Erythroblast (primary cell): ENCODE data around the gene ZNF223.

Source experiments
- DNase-seq, 2 experiments: peaks; one replicate each; lab custom pipeline; 2025; lab: John Stamatoyannopoulos, UW
- GATA1 ChIP-seq: IDR thresholded peaks from 2 replicates; pipeline ENCODE4 v1.6.1; 2011; ENCODE audit warnings: low read depth, mild to moderate bottlenecking, control low read depth, low read length, moderate library complexity
- POLR2A ChIP-seq: IDR thresholded peaks from 2 replicates; pipeline ENCODE4 v1.6.1; 2011; ENCODE audit warnings: mild to moderate bottlenecking, low read length

ZNF223 gene

DNA sequence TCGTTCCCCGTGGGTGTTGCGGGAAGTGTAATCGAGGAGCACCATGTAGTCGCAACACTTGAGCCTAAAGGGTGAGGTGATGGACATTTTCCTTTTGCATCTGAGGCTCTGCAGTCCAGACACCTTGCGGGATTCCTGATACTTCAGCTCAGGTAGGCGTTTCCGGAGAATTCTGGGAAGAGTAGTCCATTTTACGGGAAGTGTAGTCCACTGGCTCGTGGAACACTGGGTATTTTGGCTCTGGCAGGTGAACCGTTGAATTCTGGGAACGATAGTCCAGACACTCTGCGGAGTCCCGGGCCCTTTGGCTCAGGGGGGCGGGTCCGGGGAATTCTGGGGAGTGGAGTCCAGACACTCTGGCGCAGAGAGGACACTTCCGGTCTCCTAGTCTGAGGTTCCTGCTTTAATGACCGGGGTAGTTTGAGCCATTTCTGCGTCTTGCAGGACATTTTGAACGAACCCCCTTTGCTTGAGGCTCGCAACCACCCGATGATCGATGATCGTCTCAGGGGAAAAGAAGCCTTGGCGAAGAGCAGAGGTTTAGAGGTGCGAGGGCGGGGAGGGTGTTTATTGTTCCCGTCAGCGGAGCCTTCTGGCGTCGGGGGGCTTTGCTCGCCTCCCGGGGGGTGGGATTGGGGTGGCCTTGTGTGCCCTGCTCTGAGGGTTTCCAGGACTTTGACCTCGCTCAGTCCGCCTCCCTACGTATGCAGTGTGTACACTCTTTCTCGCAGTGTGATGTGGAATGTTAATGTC is at the start of gene ZNF223:
TSS of gene ZNF223 (plus strand) at position 387 of the 753 bp plus-strand sequence. CDS start 3,141 bp downstream, outside the sequence.
- TF ChIP-seq GATA1 (no peak), POLR2A (peak; percentile 41)
- DNase-seq: peak; percentile 77 to 80

GRCh38 chr19:44002212-44002565 is 49.6 kb upstream of the ZNF223 start:
- DNase-seq: peak in 1 of 2 experiments; percentile 46
- no peak for TF ChIP-seq POLR2A
- no peak for TF ChIP-seq GATA1

- TF ChIP-seq GATA1 (no peak), POLR2A (peak; percentile 79)
- DNase-seq: peak; percentile 96 to 97
Observed at GRCh38 chr19:44002566-44003460, 49.0 kb upstream of the ZNF223 start, which contains the start of gene ZNF230. Gene ZNF230, plus strand, starts transcription at chr19:44002957. Its CDS starts 4,122 bp downstream, at chr19:44007079.

DNA sequence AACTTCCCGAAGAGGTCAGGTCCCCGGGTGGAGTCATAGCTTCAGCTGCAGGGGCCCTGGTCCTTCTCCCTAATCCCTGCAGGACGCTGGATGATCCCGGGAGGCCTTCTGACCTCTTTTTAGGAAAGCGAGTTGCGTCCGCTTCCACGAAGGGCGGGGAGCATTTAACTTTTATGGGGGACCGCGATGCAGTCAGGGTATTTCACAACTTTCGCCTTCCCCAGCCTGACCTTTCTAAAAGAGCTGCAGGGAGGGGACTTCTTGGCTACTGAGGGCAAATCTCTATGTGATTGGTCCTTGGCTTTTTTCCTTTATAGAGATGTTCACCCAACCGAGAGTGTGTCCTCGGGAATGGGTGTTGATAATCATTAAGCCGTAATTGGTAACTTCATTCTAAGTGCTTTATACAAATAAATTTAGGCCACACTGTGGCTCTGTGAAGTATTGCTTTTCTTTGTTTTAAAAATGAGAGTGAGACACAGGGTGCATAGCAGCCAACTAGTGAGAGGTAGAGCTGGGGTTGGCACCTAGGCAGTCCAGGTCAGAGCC is 48.3 kb upstream of the ZNF223 start:
- peak; percentile 49 to 61 for DNase-seq
- TF ChIP-seq POLR2A (no peak), GATA1 (no peak)

- no peak for DNase-seq
- TF ChIP-seq GATA1 (no peak), POLR2A (no peak)
Observed at GRCh38 chr19:44005973-44006372, 45.9 kb upstream of the ZNF223 start.

DNA sequence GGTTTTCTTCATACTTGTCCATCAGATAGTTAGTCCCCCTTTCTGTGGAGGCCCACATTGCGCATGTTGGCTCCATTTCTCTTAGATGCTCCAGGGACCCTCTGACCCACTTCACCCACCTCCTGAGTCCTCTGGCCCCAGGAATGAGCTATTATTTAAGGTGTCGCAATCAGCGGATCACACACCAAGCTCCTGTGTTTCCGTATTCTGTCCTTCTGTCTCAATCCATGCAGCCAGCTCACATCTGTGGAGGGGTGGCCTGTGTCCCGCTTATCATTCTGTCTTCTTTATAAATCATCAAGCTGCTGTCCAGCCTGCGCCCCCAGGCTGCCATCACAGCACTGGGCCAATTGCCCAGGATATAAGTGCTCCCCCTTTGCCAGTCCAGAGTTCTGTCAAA is 44.4 kb upstream of the ZNF223 start:
- no peak for DNase-seq
- TF ChIP-seq GATA1 (no peak), POLR2A (no peak)

DNA sequence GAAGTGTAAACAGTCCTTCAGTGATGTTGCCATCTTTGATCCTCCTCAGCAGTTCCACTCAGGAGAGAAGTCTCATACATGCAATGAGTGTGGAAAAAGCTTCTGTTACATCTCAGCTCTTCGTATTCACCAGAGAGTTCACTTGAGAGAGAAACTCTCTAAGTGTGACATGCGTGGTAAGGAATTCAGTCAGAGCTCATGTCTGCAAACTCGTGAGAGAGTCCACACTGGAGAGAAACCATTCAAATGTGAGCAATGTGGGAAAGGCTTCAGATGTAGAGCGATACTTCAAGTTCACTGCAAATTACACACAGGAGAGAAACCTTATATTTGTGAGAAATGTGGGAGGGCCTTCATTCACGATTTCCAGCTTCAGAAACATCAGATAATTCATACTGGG is 41.4 kb upstream of the ZNF223 start:
- no peak for DNase-seq
- TF ChIP-seq GATA1 (no peak), POLR2A (no peak)

GRCh38 chr19:44019498-44019897 is 32.3 kb upstream of the ZNF223 start:
- DNase-seq: no peak
- TF ChIP-seq POLR2A (no peak), GATA1 (no peak)

DNA sequence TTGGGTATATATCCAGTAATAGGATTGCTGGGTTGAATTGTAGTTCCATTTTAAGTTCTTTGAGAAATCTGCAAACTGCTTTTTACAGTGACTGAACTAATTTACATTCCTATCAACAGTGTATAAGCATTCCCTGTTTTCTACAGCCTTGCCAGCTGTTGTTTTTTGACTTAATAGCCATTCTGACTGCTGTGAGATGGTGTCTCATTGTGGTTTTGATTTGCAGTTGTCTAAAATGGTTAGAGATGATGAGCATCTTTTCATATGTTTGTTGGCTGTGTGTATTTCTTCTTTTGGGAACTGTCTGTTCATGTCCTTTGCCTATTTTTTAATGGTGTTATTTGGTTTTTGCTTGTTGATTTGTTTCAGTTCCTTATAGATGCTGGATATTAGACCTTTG is 30.6 kb upstream of the ZNF223 start:
- TF ChIP-seq GATA1: no peak
- no peak for TF ChIP-seq POLR2A
- no peak for DNase-seq

DNA sequence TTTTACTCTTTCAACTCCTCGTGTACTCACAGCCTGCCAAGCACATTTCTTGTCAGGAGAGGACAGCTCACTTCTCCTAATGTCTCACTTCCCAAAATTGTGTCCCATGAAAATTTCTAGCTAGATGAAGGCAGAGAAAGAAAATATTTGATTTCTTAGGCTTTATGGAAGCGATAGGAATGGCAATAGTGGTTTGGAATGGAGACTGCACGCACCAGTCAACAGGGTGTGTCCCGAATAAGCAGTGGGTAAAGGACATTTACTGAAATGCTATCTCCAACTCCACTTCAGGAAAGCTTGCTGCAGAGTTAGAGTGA is 27.0 kb upstream of the ZNF223 start:
- TF ChIP-seq POLR2A: no peak
- TF ChIP-seq GATA1: no peak
- no peak for DNase-seq

GRCh38 chr19:44025217-44025936 is 26.5 kb upstream of the ZNF223 start, which contains the start of gene ZNF222:
Gene ZNF222, plus strand, starts transcription at chr19:44025379. Its CDS starts 58 bp downstream, at chr19:44025437.
- TF ChIP-seq GATA1 (no peak), POLR2A (peak; percentile 51)
- peak; percentile 89 to 90 for DNase-seq

DNA sequence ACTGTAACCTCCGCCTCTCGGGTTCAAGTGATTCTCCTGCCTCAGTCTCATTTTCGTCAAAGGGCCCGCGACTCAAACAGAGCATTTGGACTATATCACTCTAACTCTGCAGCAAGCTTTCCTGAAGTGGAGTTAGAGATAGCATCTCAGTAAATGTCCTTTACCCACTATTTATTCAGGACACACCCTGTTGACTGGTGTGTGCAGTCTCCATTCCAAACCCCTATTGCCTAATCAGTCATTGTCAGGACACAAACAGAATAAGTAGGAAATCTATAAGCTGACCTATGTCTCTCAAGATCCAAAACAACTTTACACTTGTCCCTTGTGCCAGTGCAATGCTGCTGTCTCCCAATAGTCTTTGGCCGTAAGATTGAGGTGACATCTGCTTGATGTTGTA is 25.2 kb upstream of the ZNF223 start:
- DNase-seq: peak in 1 of 2 experiments; percentile 16
- TF ChIP-seq POLR2A (no peak), GATA1 (no peak)

DNA sequence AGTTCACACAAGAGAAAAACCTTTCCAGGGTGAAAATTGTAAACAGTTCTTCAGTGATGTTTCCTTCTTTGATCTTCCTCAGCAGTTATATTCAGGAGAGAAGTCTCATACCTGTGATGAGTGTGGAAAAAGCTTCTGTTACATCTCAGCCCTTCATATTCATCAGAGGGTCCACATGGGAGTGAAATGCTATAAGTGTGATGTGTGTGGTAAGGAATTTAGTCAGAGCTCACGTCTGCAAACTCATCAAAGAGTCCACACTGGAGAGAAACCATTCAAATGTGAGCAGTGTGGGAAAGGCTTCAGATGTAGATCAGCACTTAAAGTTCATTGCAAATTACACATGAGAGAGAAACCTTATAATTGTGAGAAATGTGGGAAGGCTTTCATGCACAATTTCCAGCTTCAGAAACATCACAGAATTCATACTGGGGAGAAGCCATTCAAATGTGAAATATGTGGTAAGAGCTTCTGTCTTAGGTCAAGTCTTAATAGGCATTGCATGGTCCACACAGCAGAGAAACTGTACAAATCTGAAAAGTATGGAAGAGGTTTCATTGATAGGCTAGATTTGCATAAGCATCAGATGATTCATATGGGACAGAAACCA is 19.7 kb upstream of the ZNF223 start:
- DNase-seq: no peak
- no peak for TF ChIP-seq POLR2A
- TF ChIP-seq GATA1: no peak

GRCh38 chr19:44042147-44042546 is 9.7 kb upstream of the ZNF223 start:
- TF ChIP-seq GATA1: no peak
- TF ChIP-seq POLR2A: no peak
- DNase-seq: no peak
